BE2C (cell line): ENCODE data around the gene FAM76B.

Source experiments
- DNase-seq: peaks from one replicate; pipeline ENCODE4 v3.0.0-alpha.2; 2020
- H3K27me3 ChIP-seq: fragments of 250-450 bp; sonication (Bioruptor Pico); 2 replicates; pipeline ENCODE4 v1.5.1; 2020; ENCODE audit warnings: mild to moderate bottlenecking
- H3K36me3 ChIP-seq: fragments of 250-450 bp; sonication (Bioruptor Pico); 2 replicates; pipeline ENCODE4 v1.5.1; 2020; ENCODE audit warnings: mild to moderate bottlenecking
- H3K4me1 ChIP-seq: fragments of 250-450 bp; sonication (Bioruptor Pico); 2 replicates; pipeline ENCODE4 v1.5.1; 2020
- H3K4me3 ChIP-seq: 2 replicates; pipeline ENCODE4 v1.5.1; 2011; ENCODE audit warnings: low read depth, low read length
- H3K9me3 ChIP-seq: fragments of 250-450 bp; sonication (Bioruptor Pico); 2 replicates; pipeline ENCODE4 v1.5.1; 2020
- CTCF ChIP-seq: IDR thresholded peaks from 2 replicates; pipeline ENCODE4 v1.5.1; 2012; ENCODE audit warnings: mild to moderate bottlenecking, low read depth, low read length

FAM76B gene

GRCh38 chr11:95727111-95727510 lies 62.5 kb downstream of the FAM76B start:
- Histone ChIP-seq H3K9me3 (no peaks in the 10 kb centered on the region), H3K36me3 (no peaks in the 10 kb centered on the region), H3K4me1 (no peaks in the 10 kb centered on the region), H3K27me3 (no peaks in the 10 kb centered on the region), H3K4me3 (no peak overlapping the region)
- no peak for TF ChIP-seq CTCF
- no peak for DNase-seq

GRCh38 chr11:95725196-95725595 lies 64.4 kb downstream of the FAM76B start:
- H3K4me1 ChIP-seq: no peaks in the 10 kb centered on the region
- no peaks in the 10 kb centered on the region for H3K36me3 ChIP-seq
- no peaks in the 10 kb centered on the region for H3K27me3 ChIP-seq
- no peak for TF ChIP-seq CTCF
- no peaks in the 10 kb centered on the region for H3K9me3 ChIP-seq
- no peak for DNase-seq
- no peak overlapping the region for H3K4me3 ChIP-seq

- no peak for TF ChIP-seq CTCF
- H3K4me1 ChIP-seq: no peaks in the 10 kb centered on the region
- no peaks in the 10 kb centered on the region for H3K9me3 ChIP-seq
- no peak overlapping the region for H3K4me3 ChIP-seq
- H3K27me3 ChIP-seq: no peaks in the 10 kb centered on the region
- H3K36me3 ChIP-seq: no peaks in the 10 kb centered on the region
- no peak for DNase-seq
These were observed 66.1 kb downstream of the FAM76B start for GRCh38 chr11:95723361-95723942.

GRCh38 chr11:95720195-95720594 lies 69.4 kb downstream of the FAM76B start:
- TF ChIP-seq CTCF: no peak
- Histone ChIP-seq H3K27me3 (no peaks in the 10 kb centered on the region), H3K9me3 (no peaks in the 10 kb centered on the region), H3K36me3 (no peaks in the 10 kb centered on the region), H3K4me3 (no peak overlapping the region), H3K4me1 (no peaks in the 10 kb centered on the region)
- no peak for DNase-seq
